Testis (tissue), 2 donors: ENCODE data around the gene THNSL1.

Source experiments
- CTCF ChIP-seq, 3 experiments: fragments of 450-650 bp in 2 of 3; fragments of 200-600 bp in 1 of 3; sonication (generic) in 1 of 3; IDR thresholded peaks; one replicate each; pipeline ENCODE4 v1.5.1; 2016 to 2019; ENCODE audit warnings: antibody characterized with exemption in 3 of 3, mild to moderate bottlenecking in 2 of 3, moderate library complexity in 1 of 3
- POLR2A ChIP-seq: fragments of 450-650 bp; IDR thresholded peaks from one replicate; pipeline ENCODE4 v1.6.1; 2017; ENCODE audit warnings: antibody characterized with exemption, mild to moderate bottlenecking, moderate library complexity

GRCh38 chr10:25048450-25048849 is 32.0 kb downstream of the THNSL1 start:
- TF ChIP-seq POLR2A (no peak), CTCF (IDR thresholded peaks at IDR 0.05) (no peak)
